ENCODE data around the gene SLC6A6. TPM values are rescaled to one million over a fixed set of nuclear protein-coding genes. Genes with fewer than 3 reads are reported as not detected.

Gene SLC6A6
- total RNA-seq, 1 donor from 2014 or later: 30.3 TPM

GRCh38 chr3:14510838-14511622, 108.6 kb downstream of the SLC6A6 start:
- no peaks in the 10 kb centered on the region for H3K36me3 Mint-ChIP-seq
- DNase-seq (ENCODE audit: extremely low spot score, unreplicated experiment): no peak
- H3K27me3 Mint-ChIP-seq: peaks cover 3% of the 10 kb centered on the region
- H3K9me3 Mint-ChIP-seq: no peaks in the 10 kb centered on the region
- H3K27ac Mint-ChIP-seq: no peak overlapping the region
- TF ChIP-seq CTCF (conservative IDR thresholded peaks at IDR 0.05): no peak
- H3K4me3 Mint-ChIP-seq: no peak overlapping the region
- H3K4me1 Mint-ChIP-seq (ENCODE audit: unreplicated experiment): peaks cover 3% of the 10 kb centered on the region

- H3K27ac Mint-ChIP-seq: no peak overlapping the region
- no peak for DNase-seq (ENCODE audit: extremely low spot score, unreplicated experiment)
- peaks cover 3% of the 10 kb centered on the region for H3K27me3 Mint-ChIP-seq
- TF ChIP-seq CTCF (conservative IDR thresholded peaks at IDR 0.05): no peak
- H3K4me1 Mint-ChIP-seq (ENCODE audit: unreplicated experiment): peaks cover 3% of the 10 kb centered on the region
- no peaks in the 10 kb centered on the region for H3K36me3 Mint-ChIP-seq
- H3K9me3 Mint-ChIP-seq: no peaks in the 10 kb centered on the region
- H3K4me3 Mint-ChIP-seq: no peak overlapping the region
These were observed 109.3 kb downstream of the SLC6A6 start for GRCh38 chr3:14511623-14512280.

GRCh38 chr3:14512281-14512941, 110.0 kb downstream of the SLC6A6 start:
- H3K4me1 Mint-ChIP-seq (ENCODE audit: unreplicated experiment): peaks cover 3% of the 10 kb centered on the region
- no peak overlapping the region for H3K4me3 Mint-ChIP-seq
- H3K27me3 Mint-ChIP-seq: peaks cover 3% of the 10 kb centered on the region
- no peak for DNase-seq (ENCODE audit: extremely low spot score, unreplicated experiment)
- no peaks in the 10 kb centered on the region for H3K36me3 Mint-ChIP-seq
- H3K9me3 Mint-ChIP-seq: no peaks in the 10 kb centered on the region
- TF ChIP-seq CTCF (conservative IDR thresholded peaks at IDR 0.05): no peak
- no peak overlapping the region for H3K27ac Mint-ChIP-seq

GRCh38 chr3:14512942-14513327, 110.5 kb downstream of the SLC6A6 start:
- Mint-ChIP-seq H3K9me3 (no peaks in the 10 kb centered on the region), H3K36me3 (no peaks in the 10 kb centered on the region), H3K4me1 (ENCODE audit: unreplicated experiment) (peaks cover 3% of the 10 kb centered on the region), H3K27ac (no peak overlapping the region), H3K27me3 (peaks cover 3% of the 10 kb centered on the region), H3K4me3 (no peak overlapping the region)
- no peak for TF ChIP-seq CTCF (conservative IDR thresholded peaks at IDR 0.05)
- no peak for DNase-seq (ENCODE audit: extremely low spot score, unreplicated experiment)

GRCh38 chr3:14513566-14514322, 111.3 kb downstream of the SLC6A6 start:
- Mint-ChIP-seq H3K27me3 (peaks cover 3% of the 10 kb centered on the region), H3K36me3 (no peaks in the 10 kb centered on the region), H3K4me3 (no peak overlapping the region), H3K27ac (no peak overlapping the region), H3K9me3 (no peaks in the 10 kb centered on the region), H3K4me1 (ENCODE audit: unreplicated experiment) (peaks cover 3% of the 10 kb centered on the region)
- no peak for DNase-seq (ENCODE audit: extremely low spot score, unreplicated experiment)
- no peak for TF ChIP-seq CTCF (conservative IDR thresholded peaks at IDR 0.05)
